PFSK-1 (cell line): Measurements from ENCODE around the gene ERN1.

Source experiments
- FOXP2 ChIP-seq: optimal IDR thresholded peaks from 2 replicates; pipeline ENCODE3; 2011; ENCODE audit warnings: borderline replicate concordance, control low read depth, inconsistent platforms; ENCODE audit not compliant: insufficient read depth; ENCODE audit errors: extremely low read length, extremely low read depth
- SIN3A ChIP-seq: IDR thresholded peaks from 2 replicates; pipeline ENCODE4 v1.6.1; 2012; ENCODE audit warnings: mild to moderate bottlenecking, low read length, moderate library complexity, borderline replicate concordance; ENCODE audit not compliant: insufficient read depth

GRCh38 chr17:64083563-64084085 is 46.3 kb downstream of the ERN1 start:
- no peak for TF ChIP-seq FOXP2
- TF ChIP-seq SIN3A: no peak
